ENCODE data around the gene MYO5A.

DNA sequence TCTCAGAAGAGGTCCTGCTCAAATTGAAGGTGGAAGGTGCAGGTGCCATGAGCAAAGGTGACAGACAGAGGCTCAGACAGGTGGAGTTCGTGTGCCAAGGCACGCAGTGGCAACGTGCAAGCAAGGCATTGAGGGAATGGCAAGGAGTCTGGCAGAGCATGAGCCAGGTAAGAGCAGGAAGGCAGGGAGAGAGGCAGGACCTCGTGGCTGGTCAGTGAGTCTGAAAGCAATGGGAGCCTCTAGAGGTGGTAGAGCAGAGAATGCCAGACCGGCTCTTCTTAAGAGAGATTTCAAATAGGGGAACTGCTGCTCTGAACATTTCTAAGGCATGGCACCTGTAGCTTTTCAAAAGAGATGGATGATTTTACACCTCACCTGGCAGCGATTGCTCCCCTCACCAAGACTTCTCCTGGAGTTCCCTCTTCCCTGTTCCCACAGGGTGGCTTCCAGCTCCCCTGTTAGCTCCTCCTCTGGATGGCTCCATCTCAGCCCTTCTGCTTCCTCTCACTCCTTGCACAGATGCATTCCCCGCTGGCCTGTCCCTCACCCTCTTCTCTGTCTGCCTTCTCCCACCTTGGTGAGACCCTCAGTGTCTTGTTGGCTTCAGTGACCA is 235.8 kb downstream of the MYO5A start:
- TF ChIP-seq, protein P1, sequence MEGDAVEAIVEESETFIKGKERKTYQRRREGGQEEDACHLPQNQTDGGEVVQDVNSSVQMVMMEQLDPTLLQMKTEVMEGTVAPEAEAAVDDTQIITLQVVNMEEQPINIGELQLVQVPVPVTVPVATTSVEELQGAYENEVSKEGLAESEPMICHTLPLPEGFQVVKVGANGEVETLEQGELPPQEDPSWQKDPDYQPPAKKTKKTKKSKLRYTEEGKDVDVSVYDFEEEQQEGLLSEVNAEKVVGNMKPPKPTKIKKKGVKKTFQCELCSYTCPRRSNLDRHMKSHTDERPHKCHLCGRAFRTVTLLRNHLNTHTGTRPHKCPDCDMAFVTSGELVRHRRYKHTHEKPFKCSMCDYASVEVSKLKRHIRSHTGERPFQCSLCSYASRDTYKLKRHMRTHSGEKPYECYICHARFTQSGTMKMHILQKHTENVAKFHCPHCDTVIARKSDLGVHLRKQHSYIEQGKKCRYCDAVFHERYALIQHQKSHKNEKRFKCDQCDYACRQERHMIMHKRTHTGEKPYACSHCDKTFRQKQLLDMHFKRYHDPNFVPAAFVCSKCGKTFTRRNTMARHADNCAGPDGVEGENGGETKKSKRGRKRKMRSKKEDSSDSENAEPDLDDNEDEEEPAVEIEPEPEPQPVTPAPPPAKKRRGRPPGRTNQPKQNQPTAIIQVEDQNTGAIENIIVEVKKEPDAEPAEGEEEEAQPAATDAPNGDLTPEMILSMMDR (conservative IDR thresholded peaks at IDR 0.05; ENCODE audit: low read length): no peak
- TF ChIP-seq EZH2phosphoT487 (IDR thresholded peaks at IDR 0.05; ENCODE audit: borderline replicate concordance, low read depth, low read length): no peak
